ENCODE measurements around the gene WDR6. TPM values are rescaled to one million over a fixed set of nuclear protein-coding genes. Genes with fewer than 3 reads are reported as not detected.

Gene WDR6
- total RNA-seq, 2 donors from 2014 or later = 92.3 to 150 TPM

- no peak overlapping the region for H3K4me3 ChIP-seq
- H3K9me3 ChIP-seq = no peaks in the 10 kb centered on the region
- H3K27ac ChIP-seq = no peak overlapping the region
- DNase-seq = no peak
- no peak overlapping the region for H3K9ac ChIP-seq (ENCODE audit: low read depth in 2 of 2, low read length in 2 of 2)
- intact Hi-C loops (cut with DNase I) = no loop called here
- no peaks in the 10 kb centered on the region for H3K4me1 ChIP-seq
- TF ChIP-seq CTCF (IDR thresholded peaks at IDR 0.05) = no peak
- H3K27me3 ChIP-seq = no peaks in the 10 kb centered on the region
- peaks cover 13% of the 10 kb centered on the region for H3K36me3 ChIP-seq
Measured at GRCh38 chr3:48979451-48979850, 27.7 kb upstream of the WDR6 start.

DNA sequence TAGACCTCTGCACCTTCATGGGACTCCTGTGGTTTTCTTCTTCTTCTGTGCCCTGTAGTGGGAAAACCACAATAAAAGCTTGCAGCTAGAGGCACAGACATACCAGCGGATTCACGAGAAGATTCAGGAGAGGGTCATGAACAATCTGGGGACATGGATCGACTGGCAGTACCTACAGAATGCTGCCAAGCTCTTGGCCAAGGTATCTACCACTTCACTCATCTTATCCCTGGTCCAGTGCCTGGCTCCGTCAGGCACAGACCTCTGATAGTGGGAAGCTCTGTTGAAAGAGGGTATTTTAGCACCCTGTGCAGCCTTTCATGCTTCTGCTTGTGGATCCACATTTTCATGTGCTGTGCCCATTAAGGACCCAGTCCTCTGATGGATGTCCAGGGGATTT is 26.9 kb upstream of the WDR6 start:
- intact Hi-C loops (cut with DNase I) = loop anchor here (10.0 kb wide), 1 partner anchor 115 kb away; the partner anchor contains the start of gene QRICH1
- no peaks in the 10 kb centered on the region for H3K4me1 ChIP-seq
- no peak for DNase-seq
- H3K36me3 ChIP-seq = peaks cover 12% of the 10 kb centered on the region
- no peaks in the 10 kb centered on the region for H3K9me3 ChIP-seq
- H3K9ac ChIP-seq (ENCODE audit: low read depth in 2 of 2, low read length in 2 of 2) = no peak overlapping the region
- no peak for TF ChIP-seq CTCF (IDR thresholded peaks at IDR 0.05)
- no peaks in the 10 kb centered on the region for H3K27me3 ChIP-seq
- no peak overlapping the region for H3K27ac ChIP-seq
- no peak overlapping the region for H3K4me3 ChIP-seq

GRCh38 chr3:48982016-48982415 is 25.2 kb upstream of the WDR6 start:
- no peaks in the 10 kb centered on the region for H3K27me3 ChIP-seq
- no peaks in the 10 kb centered on the region for H3K9me3 ChIP-seq
- H3K9ac ChIP-seq (ENCODE audit: low read depth in 2 of 2, low read length in 2 of 2) = no peak overlapping the region
- DNase-seq = no peak
- TF ChIP-seq CTCF (IDR thresholded peaks at IDR 0.05) = no peak
- intact Hi-C loops (cut with DNase I) = loop anchor here (10.0 kb wide), 1 partner anchor 113 kb away; the partner anchor contains the start of gene QRICH1
- H3K27ac ChIP-seq = no peak overlapping the region
- no peaks in the 10 kb centered on the region for H3K4me1 ChIP-seq
- no peaks in the 10 kb centered on the region for H3K36me3 ChIP-seq
- H3K4me3 ChIP-seq = no peak overlapping the region

GRCh38 chr3:48982686-48983085 is 24.5 kb upstream of the WDR6 start:
- TF ChIP-seq CTCF (IDR thresholded peaks at IDR 0.05) = no peak
- no peak for DNase-seq
- Histone ChIP-seq H3K4me1 (no peaks in the 10 kb centered on the region), H3K27me3 (no peaks in the 10 kb centered on the region), H3K9me3 (no peaks in the 10 kb centered on the region), H3K9ac (ENCODE audit: low read depth in 2 of 2, low read length in 2 of 2) (no peak overlapping the region), H3K27ac (no peak overlapping the region), H3K4me3 (no peak overlapping the region), H3K36me3 (no peaks in the 10 kb centered on the region)
- intact Hi-C loops (cut with DNase I) = loop anchor here (10.0 kb wide), 1 partner anchor 112 kb away; the partner anchor contains the start of gene QRICH1

DNA sequence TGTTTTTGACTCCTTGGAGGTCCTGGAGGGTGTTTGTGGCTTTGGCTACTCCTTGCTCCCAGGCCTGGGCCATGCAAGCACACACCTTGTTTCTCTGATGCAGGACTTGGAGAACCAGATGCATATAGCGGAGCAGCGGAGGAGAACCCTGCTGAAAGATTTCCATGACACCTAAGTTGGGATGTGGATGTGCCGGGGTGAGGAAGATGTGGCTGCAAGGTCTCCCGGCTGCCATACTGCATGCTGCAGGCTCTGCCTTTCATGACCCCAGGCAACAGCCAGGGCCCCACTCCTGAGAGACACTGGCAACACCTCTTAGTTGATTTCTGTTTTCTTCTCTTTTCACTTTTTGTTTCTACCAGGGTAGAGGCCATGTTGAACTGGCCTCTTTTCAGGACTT is 24.1 kb upstream of the WDR6 start:
- H3K27ac ChIP-seq = no peak overlapping the region
- no peaks in the 10 kb centered on the region for H3K36me3 ChIP-seq
- no peak overlapping the region for H3K4me3 ChIP-seq
- no peak overlapping the region for H3K9ac ChIP-seq (ENCODE audit: low read depth in 2 of 2, low read length in 2 of 2)
- no peaks in the 10 kb centered on the region for H3K27me3 ChIP-seq
- no peaks in the 10 kb centered on the region for H3K4me1 ChIP-seq
- DNase-seq = no peak
- no peaks in the 10 kb centered on the region for H3K9me3 ChIP-seq
- intact Hi-C loops (cut with DNase I) = loop anchor here (10.0 kb wide), 1 partner anchor 112 kb away; the partner anchor contains the start of gene QRICH1
- TF ChIP-seq CTCF (IDR thresholded peaks at IDR 0.05) = no peak

All from colonic mucosa (tissue), 4 donors.